HUDEP-2 (cell line): ENCODE data around the gene ZNF43.
A peak's percentile ranks its signal among the peaks of the same experiment; 100 is the strongest.
"Not testable (repeated sequence)": the region's sequence is repeated elsewhere in the genome, so short reads cannot be mapped to it uniquely, and the experiment has no call there.

Experiments used
- DNase-seq, 76 experiments: peaks; one replicate each; lab custom pipeline; 2025; ENCODE audit not compliant: unreplicated experiment in 76 of 76; lab: John Stamatoyannopoulos, UW

The ZNF43 gene

DNA sequence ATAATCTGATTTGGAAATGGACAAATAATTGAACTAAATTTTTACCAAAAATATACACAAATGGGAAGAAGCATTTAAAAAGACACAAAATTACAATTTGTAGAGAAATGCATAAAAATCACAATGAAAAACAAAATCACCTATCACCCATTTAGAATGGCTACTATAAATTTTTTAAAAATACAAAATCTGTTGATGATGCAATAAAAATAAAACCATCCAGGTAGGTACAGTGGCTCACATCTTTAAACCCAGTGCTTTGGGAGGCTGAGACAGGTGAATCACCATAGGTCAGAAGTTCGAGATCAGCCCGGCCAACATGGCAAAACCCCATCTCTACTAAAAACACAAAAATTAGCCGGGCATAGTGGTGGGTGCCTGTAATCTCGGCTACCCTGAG, 23.5 kb downstream of the ZNF43 start:
- no peak for DNase-seq

DNA sequence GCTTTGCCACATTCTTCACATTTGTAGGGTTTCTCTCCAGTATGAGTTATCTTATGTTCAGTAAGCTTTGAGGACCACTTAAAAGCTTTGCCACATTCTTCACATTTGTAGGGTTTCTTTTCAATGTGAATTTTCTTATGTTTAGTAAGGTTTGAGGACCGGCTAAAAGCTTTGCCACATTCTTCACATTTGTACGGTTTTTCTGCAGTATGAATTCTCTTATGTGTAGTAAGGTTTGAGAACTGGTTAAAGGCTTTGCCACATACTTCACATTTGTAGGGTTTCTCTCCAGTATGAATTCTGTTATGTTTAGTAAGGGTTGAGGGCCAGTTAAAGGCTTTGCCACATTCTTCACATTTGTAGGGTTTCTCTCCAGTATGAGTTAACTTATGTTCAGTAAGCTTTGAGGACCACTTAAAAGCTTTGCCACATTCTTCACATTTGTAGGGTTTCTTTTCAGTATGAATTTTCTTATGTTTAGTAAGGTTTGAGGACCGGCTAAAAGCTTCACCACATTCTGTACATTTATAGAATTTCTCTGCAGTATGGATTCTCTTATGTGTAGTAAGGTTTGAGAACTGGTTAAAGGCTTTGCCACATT, 27.5 kb downstream of the ZNF43 start:
- not testable (repeated sequence) for DNase-seq

DNA sequence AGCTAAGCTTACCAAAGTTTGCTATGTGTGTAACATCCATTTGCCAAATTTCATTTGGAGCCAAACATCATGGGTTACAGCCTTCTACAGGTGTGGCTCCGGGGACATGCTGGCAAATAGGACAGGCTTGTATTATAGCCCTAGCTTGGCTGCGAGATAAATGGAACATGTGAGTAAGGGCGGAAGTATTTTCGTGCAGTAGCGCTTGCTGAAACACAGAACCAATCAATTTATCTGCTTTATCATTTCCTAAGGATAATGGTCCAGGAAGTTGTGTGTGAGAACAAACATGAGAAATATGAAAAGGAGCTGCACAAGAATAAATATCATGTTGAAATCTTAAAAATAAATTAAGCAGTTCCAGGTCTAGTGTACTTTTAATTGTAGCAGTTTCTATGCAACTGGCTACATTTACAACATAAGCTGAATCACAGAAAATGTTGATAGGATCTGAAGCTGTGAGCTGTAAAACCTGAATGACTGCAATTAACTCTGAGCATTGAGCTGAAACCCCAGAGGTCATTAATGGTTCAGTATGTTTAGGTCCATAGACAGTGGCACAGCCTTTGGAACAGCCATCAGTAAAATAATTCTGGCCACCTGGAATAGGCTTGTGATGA, 46.4 kb downstream of the ZNF43 start:
- DNase-seq: no peak

DNA sequence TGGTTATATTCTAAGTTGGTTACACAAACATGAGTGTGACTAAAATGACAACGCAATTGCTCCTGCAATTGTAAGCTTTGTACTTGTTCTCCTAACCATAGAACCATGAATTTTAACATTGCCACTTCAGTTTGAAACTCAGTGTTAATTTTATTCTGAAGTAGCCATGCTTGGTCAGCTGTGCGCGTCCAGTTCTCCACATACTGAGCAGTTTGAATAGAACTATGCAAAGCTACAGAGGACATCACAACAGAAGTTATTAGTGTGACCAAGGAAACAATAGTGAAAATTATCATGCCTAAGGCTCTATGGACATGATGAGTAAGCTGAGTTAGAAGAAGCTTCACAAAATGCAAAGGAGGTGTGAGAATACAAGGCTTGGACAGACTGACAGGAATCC, 49.0 kb downstream of the ZNF43 start:
- DNase-seq: no peak

DNA sequence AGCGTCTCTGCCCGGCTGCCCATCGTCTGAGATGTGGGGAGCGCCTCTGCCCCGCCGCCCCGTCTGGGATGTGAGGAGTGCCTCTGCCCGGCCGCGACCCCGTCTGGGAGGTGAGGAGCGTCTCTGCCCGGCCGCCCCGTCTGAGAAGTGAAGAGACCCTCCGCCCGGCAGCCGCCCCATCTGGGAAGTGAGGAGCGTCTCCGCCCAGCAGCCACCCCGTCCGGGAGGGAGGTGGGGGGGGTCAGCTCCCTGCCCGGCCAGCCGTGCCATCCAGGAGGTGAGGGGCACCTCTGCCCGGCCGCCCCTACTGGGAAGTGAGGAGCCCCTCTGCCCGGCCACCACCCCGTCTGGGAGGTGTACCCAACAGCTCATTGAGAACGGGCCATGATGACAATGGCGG, 60.2 kb downstream of the ZNF43 start:
- not testable (repeated sequence) for DNase-seq

DNA sequence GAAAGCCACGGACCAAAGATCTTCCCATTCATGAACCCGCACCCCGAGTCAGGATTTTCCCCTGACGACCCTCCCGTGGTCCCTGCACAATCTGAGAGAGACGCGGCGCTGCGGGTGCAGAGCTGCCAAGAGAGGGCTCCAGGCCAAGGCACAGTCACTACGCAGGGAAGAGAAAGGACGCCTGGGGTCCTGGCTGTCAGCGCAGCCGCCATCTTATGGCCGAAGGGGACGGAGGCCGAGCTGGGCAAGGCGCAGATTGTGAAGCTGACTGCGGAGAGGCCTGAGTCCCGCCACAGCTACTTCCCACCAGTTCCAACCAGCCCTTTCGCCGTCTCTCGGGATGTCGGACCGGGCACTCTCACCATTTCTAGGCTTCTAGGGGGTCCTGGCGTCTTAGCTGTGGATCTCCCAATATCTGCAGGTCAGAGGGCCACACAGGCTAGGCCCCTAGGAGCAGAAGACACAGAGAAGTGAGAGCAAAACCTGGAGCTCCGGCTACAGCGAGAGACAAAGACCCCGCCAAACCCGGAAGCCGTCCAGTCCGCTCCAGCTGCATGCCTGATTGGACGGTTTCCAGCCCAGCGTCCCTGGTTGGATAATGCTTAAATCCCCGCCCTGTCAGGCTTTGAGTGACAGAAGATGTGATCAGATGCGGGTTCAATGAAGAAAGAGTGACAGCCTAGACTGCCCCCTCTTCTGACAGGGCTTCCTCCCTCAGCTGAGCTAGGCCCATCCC, 68.7 kb downstream of the ZNF43 start, which contains the start of gene ZNF100:
Gene ZNF100, minus strand, starts transcription at position 515 of the 736 bp plus-strand sequence. Its CDS starts 150 bp downstream, at position 365.
- DNase-seq: peak; percentile 38 to 97 (median 88)

DNA sequence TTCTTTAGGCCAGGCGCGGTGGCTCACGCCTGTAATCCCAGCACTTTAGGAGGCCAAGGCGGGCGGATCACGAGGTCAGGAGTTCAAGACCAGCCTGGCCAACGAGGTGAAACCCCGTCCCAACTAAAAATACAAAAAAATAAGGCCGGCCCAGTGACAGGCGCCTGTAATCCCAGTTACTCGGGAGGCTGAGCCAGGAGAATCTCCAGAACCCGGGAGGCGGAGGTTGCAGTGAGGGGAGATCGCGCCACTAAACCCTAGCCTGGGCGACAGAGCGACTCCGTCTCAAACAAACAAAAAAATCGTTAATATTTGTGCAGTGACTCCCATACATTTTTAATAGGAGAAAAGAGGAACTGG, 69.3 kb downstream of the ZNF43 start:
- DNase-seq: peak in 5 of 76 experiments; percentile 9 to 36 (median 21)

DNA sequence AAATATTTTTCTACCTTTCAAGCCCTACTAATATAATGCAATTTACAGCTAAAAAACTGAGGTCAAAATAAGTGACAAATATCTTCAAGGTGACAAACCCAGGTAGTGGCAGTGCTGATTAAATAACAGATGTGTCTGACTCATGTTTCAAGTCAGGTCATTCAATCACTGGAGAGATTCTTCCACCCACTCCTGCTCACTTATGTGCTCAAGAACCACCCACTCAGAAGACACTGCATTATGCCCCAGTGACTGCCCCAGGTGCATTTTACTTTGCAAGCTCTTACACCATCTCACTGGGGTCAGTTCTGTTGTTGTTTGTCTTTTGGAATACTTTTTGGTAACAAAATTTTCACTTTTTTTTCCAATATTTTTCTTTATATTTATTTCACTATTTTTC, 70.8 kb downstream of the ZNF43 start:
- peak in 1 of 76 experiments; percentile 7 for DNase-seq

DNA sequence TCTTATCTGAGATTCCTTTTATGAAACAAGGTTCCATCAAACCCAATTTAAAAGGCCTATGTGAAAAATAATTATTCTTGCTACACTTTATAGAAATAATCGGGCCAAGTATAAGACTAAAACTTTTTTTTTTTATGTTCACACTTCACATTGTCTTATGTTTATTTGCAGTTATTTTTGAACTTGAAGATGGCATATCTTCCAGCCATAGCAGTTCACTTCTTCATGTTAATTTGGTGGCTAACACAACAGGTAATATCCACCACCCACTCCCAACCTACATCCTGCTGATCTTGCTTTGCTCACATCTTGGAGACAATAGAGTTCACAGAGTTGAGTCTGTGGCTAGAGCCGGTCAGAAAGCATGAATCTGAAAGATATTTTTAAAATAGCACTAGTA, 74.4 kb downstream of the ZNF43 start:
- not testable (repeated sequence) for DNase-seq

DNA sequence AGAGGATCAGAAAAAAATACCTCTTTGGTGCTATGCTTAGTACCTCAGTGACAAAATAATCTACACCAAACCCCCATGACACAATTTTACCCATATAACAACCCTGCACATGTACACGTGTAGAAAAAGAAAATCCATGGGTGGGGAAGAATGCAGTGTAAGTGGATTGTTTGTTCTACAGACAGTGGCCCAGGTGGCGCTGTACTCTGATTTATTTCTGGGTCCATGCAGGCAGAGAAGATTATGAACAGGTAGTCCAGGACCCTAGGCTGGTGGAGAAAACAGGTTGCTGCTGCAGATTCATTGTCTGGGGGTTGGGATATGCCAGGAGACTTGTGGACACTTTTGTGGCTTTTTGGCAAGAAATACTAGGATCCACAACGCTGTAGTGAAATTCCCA, 77.7 kb downstream of the ZNF43 start:
- DNase-seq: no peak

DNA sequence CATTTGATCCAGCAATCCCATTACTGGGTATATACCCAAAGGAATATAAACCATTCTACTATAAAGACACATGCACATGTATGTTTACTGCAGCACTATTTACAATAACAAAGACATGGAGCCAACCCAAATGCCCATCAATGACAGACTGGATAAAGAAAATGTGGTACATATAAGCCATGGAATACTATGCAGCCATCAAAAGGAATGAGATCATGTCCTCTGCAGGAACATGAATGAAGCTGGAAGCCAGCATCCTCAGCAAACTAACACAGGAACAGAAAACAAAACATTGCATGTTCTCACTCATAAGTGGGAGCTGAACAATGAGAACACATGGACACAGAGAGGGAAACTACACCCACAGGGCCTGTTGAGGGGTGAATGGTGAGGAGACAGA, 80.4 kb downstream of the ZNF43 start:
- not testable (repeated sequence) for DNase-seq
